HCT116 (cell line): Measurements from ENCODE around the gene SKI. TPM values are rescaled to one million over a fixed set of nuclear protein-coding genes. Genes with fewer than 3 reads are reported as not detected.

ENCODE experiments used
- ATAC-seq: fragments of 200-7000 bp; cut with Tn5 transposase; 2 replicates; pipeline ENCODE4 v1.9.1; 2020; ENCODE audit warnings: mild to moderate bottlenecking, moderate library complexity
- BruUV-seq: library from RNA; stranded (reverse); fragments of 400-500 nt; replicated peaks from 2 replicates; lab custom pipeline; 2021; lab: Mats Ljungman, UMichigan
- CTCF ChIA-PET: fragments of 300-600 bp; sonication (Branson Sonifier 250); formaldehyde crosslinking; loops from one replicate; lab custom pipeline; 2021; ENCODE audit warnings: antibody characterized with exemption; lab: Charles Lee
- POLR2A ChIA-PET: fragments of 300-600, 350-600 bp; sonication (Branson Sonifier 250); formaldehyde crosslinking; loops from one replicate; lab custom pipeline; 2021; ENCODE audit warnings: antibody characterized with exemption; lab: Charles Lee
- RAD21 ChIA-PET, 2 experiments: fragments of 300-600 bp; sonication (Branson Sonifier 250); formaldehyde crosslinking; loops; one replicate each; lab custom pipeline; 2023; ENCODE audit warnings: low total read pairs in 2 of 2; ENCODE audit not compliant: uncharacterized antibody in 2 of 2, unreplicated experiment in 2 of 2, low non-redundant PET in 1 of 2; lab: Charles Lee
- DNase-seq: peaks from one replicate; pipeline ENCODE4 v3.0.0-alpha.2; 2010; ENCODE audit warnings: low read depth, low spot score
- H2AFZ ChIP-seq: fragments of 200-600 bp; shearing (Covaris generic), sonication (generic); 2 replicates; pipeline ENCODE4 v1.6.1; 2017; ENCODE audit warnings: low read depth, mixed run types, mixed read lengths, antibody characterized with exemption, low read length; ENCODE audit not compliant: poor library complexity, severe bottlenecking
- H3K27ac ChIP-seq: 2 replicates; pipeline ENCODE4 v1.5.1; 2012; ENCODE audit warnings: low read depth, low read length
- H3K27me3 ChIP-seq: fragments of 200-600 bp; sonication (generic); 2 replicates; pipeline ENCODE4 v1.6.1; 2016; ENCODE audit warnings: mixed run types, low read length, mixed read lengths; ENCODE audit not compliant: insufficient read depth
- H3K36me3 ChIP-seq, 2 experiments: fragments of 200-500 bp in 1 of 2; fragments of 200-600 bp in 1 of 2; sonication (Bioruptor generic) in 1 of 2; sonication (generic) in 1 of 2; 2 replicates each; pipeline versions ENCODE4 v1.5.1 to v1.6.1; 2014 to 2016; ENCODE audit warnings: low read length in 2 of 2, inconsistent platforms in 1 of 2, mixed read lengths in 1 of 2, mixed run types in 1 of 2; ENCODE audit not compliant: insufficient read depth in 2 of 2, control insufficient read depth in 1 of 2
- H3K4me1 ChIP-seq, 2 experiments: fragments of 200-600 bp in 1 of 2; sonication (generic) in 1 of 2; 2 replicates each; pipeline versions ENCODE4 v1.5.1 to v1.6.1; 2012 to 2017; ENCODE audit warnings: low read length in 2 of 2, inconsistent platforms in 1 of 2, mild to moderate bottlenecking in 1 of 2, mixed read lengths in 1 of 2, mixed run types in 1 of 2, moderate library complexity in 1 of 2; ENCODE audit not compliant: insufficient read depth in 2 of 2, control insufficient read depth in 1 of 2
- H3K4me2 ChIP-seq: fragments of 200-600 bp; sonication (generic); 2 replicates; pipeline ENCODE4 v1.6.1; 2017; ENCODE audit warnings: mixed run types, low read length, mixed read lengths
- H3K4me3 ChIP-seq, 2 experiments: fragments of 200-600 bp in 1 of 2; sonication (generic) in 1 of 2; replicated peaks in 1 of 2; 2 replicates each; pipeline ENCODE4 v1.5.1; 2011 to 2016; ENCODE audit warnings: low read length in 2 of 2, control low read depth in 1 of 2, low read depth in 1 of 2, mild to moderate bottlenecking in 1 of 2, mixed read lengths in 1 of 2, mixed run types in 1 of 2
- H3K79me2 ChIP-seq: fragments of 200-600 bp; sonication (generic); 2 replicates; pipeline ENCODE4 v1.6.1; 2017; ENCODE audit warnings: mild to moderate bottlenecking, mixed run types, low read length, moderate library complexity, mixed read lengths; ENCODE audit not compliant: insufficient read depth
- H3K9ac ChIP-seq: fragments of 200-600 bp; sonication (generic); 2 replicates; pipeline ENCODE4 v1.6.1; 2016; ENCODE audit warnings: low read length, mixed read lengths
- H3K9me2 ChIP-seq: fragments of 200-600 bp; sonication (generic), shearing (Covaris generic); 2 replicates; pipeline ENCODE4 v1.6.1; 2017; ENCODE audit warnings: mixed run types, mild to moderate bottlenecking, moderate library complexity; ENCODE audit not compliant: insufficient read depth
- H3K9me3 ChIP-seq, 2 experiments: fragments of 200-500 bp in 1 of 2; fragments of 200-600 bp in 1 of 2; sonication (Bioruptor generic) in 1 of 2; sonication (generic) in 1 of 2; 2 replicates each; pipeline ENCODE4 v1.6.1; 2014 to 2017; ENCODE audit warnings: low read length in 2 of 2, mixed read lengths in 2 of 2, inconsistent platforms in 1 of 2, low read depth in 1 of 2, mild to moderate bottlenecking in 1 of 2, mixed run types in 1 of 2, moderate library complexity in 1 of 2; ENCODE audit not compliant: control insufficient read depth in 1 of 2, insufficient read depth in 1 of 2
- H4K20me1 ChIP-seq: fragments of 200-600 bp; sonication (generic), shearing (Covaris generic); 2 replicates; pipeline ENCODE4 v1.6.1; 2017; ENCODE audit warnings: mixed run types, mild to moderate bottlenecking, moderate library complexity; ENCODE audit not compliant: insufficient read depth
- CBX3 ChIP-seq: IDR thresholded peaks from 2 replicates; pipeline ENCODE4 v1.6.1; 2012; ENCODE audit warnings: low read depth
- EGR1 ChIP-seq: IDR thresholded peaks from 2 replicates; pipeline ENCODE4 v1.6.1; 2012; ENCODE audit warnings: low read depth
- ELF1 ChIP-seq: IDR thresholded peaks from 2 replicates; pipeline ENCODE4 v1.6.1; 2012; ENCODE audit warnings: low read depth, borderline replicate concordance
- POLR2AphosphoS5 ChIP-seq: IDR thresholded peaks from 2 replicates; pipeline ENCODE4 v1.6.1; 2011; ENCODE audit warnings: mild to moderate bottlenecking, low read depth, low read length, moderate library complexity
- RAD21 ChIP-seq: IDR thresholded peaks from 2 replicates; pipeline ENCODE4 v1.6.1; 2012; ENCODE audit warnings: low read depth, mild to moderate bottlenecking
- SIN3A ChIP-seq: IDR thresholded peaks from 2 replicates; pipeline ENCODE4 v1.6.1; 2012; ENCODE audit warnings: low read depth
- ZFX ChIP-seq: fragments of 450-650 bp; IDR thresholded peaks from 2 replicates; pipeline ENCODE4 v1.6.1; 2017
- intact Hi-C: fragments of 100-400 bp; cut with micrococcal nuclease; formaldehyde crosslinking; loops from 2 replicates; pipeline ENCODE4 v1.10.0; 2022
- total RNA-seq: library from RNA; stranded (reverse); gene quantifications from one replicate; pipeline ENCODE4 v1.2.1, GENCODE V29; 2021; ENCODE audit not compliant: unreplicated experiment
- TF ChIP-seq, protein P1 (sequence below): IDR thresholded peaks from 2 replicates; pipeline ENCODE4 v1.6.1; 2012
- TF ChIP-seq, protein P2 (sequence below): IDR thresholded peaks from 2 replicates; pipeline ENCODE4 v1.6.1; 2012

SKI gene
- total RNA-seq, 1 experiment from 2014 or later: 56.2 TPM

GRCh38 chr1:2282556-2283270, 54.6 kb downstream of the SKI start:
- H3K4me3 ChIP-seq: no peak overlapping the region
- DNase-seq: no peak
- ChIA-PET CTCF (no interaction called here), POLR2A (no interaction called here), RAD21 (no interaction called here)
- H3K9me3 ChIP-seq: no peaks in the 10 kb centered on the region
- no peaks in the 10 kb centered on the region for H3K27me3 ChIP-seq
- no peak for ATAC-seq
- BruUV-seq: no TSS peak
- H3K79me2 ChIP-seq: peaks cover 79% of the 10 kb centered on the region
- H4K20me1 ChIP-seq: no peaks in the 10 kb centered on the region
- H3K9ac ChIP-seq: no peak overlapping the region
- H3K36me3 ChIP-seq: no peaks in the 10 kb centered on the region; a peak in 1 of 4 replicates
- no peak overlapping the region for H2AFZ ChIP-seq
- H3K4me1 ChIP-seq: no peaks in the 10 kb centered on the region
- H3K9me2 ChIP-seq: no peaks in the 10 kb centered on the region
- TF ChIP-seq, protein P1, sequence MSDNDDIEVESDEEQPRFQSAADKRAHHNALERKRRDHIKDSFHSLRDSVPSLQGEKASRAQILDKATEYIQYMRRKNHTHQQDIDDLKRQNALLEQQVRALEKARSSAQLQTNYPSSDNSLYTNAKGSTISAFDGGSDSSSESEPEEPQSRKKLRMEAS: no peak
- TF ChIP-seq POLR2AphosphoS5 (no peak), EGR1 (no peak)
- H3K27ac ChIP-seq: no peak overlapping the region
- no peak overlapping the region for H3K4me2 ChIP-seq
- intact Hi-C loops: no loop called here

DNA sequence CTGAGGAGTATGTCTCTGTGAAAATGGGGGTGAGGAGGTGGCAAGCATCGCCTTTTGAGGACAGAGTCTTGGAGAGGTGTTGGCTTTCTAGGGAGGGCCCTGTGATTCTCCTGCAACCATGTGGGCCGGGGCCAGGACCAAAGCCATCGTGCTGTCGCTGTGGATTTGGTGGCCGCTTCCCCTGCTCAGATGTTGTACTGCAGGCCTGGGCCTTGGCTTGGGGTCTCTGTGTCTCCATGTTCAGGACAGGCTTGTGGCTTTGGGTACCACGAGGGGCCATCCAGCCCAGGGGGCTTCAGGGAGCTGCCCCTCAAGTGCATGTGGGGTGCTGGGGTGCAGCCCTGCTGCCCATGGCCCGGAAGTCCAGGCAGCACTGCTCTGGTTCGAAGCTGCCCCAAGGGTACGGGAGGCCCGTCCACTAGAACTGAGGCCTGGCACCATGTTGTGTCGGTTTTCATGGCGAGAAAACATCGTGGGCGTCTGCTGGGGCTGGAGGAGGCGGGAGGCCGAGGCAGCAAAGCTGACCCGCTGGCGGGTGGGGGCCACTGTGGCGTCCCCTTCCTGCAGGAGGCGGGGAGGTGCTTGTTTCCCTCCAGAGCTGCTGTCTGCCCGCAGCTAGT, 55.4 kb downstream of the SKI start:
- ChIA-PET POLR2A (no interaction called here), RAD21 (no interaction called here), CTCF (no interaction called here)
- Histone ChIP-seq H3K79me2 (peaks cover 79% of the 10 kb centered on the region), H3K9me2 (no peaks in the 10 kb centered on the region), H3K36me3 (no peaks in the 10 kb centered on the region), H3K9me3 (no peaks in the 10 kb centered on the region), H4K20me1 (no peaks in the 10 kb centered on the region), H3K4me1 (no peaks in the 10 kb centered on the region), H3K9ac (no peak overlapping the region), H3K27me3 (no peaks in the 10 kb centered on the region), H2AFZ (no peak overlapping the region), H3K4me3 (no peak overlapping the region), H3K27ac (no peak overlapping the region), H3K4me2 (no peak overlapping the region)
- BruUV-seq: no TSS peak
- TF ChIP-seq, protein P2, sequence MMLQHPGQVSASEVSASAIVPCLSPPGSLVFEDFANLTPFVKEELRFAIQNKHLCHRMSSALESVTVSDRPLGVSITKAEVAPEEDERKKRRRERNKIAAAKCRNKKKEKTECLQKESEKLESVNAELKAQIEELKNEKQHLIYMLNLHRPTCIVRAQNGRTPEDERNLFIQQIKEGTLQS: no peak
- TF ChIP-seq RAD21 (no peak), ELF1 (no peak), ZFX (no peak), CBX3 (no peak), SIN3A (no peak)
- intact Hi-C loops: no loop called here
- ATAC-seq: no peak
- DNase-seq: no peak
